ENCODE data around the gene GSE1.

Gene GSE1

GRCh38 chr16:85659805-85660511 lies 46.8 kb downstream of the GSE1 start:
- no peaks in the 10 kb centered on the region for H3K27me3 ChIP-seq
- H3K9me3 ChIP-seq = no peaks in the 10 kb centered on the region
- H3K36me3 ChIP-seq = peaks cover 95% of the 10 kb centered on the region
- H3K4me1 ChIP-seq (ENCODE audit: control insufficient read depth in 1 of 2, insufficient read depth in 1 of 2, low read depth in 1 of 2, low read length in 1 of 2) = no peaks in the 10 kb centered on the region
- peak; percentile 83 for TF ChIP-seq CTCF (IDR thresholded peaks at IDR 0.05)
- no peak overlapping the region for H3K27ac ChIP-seq
- no peak overlapping the region for H3K4me3 ChIP-seq (ENCODE audit: low read depth in 1 of 2, low read length in 1 of 2)

DNA sequence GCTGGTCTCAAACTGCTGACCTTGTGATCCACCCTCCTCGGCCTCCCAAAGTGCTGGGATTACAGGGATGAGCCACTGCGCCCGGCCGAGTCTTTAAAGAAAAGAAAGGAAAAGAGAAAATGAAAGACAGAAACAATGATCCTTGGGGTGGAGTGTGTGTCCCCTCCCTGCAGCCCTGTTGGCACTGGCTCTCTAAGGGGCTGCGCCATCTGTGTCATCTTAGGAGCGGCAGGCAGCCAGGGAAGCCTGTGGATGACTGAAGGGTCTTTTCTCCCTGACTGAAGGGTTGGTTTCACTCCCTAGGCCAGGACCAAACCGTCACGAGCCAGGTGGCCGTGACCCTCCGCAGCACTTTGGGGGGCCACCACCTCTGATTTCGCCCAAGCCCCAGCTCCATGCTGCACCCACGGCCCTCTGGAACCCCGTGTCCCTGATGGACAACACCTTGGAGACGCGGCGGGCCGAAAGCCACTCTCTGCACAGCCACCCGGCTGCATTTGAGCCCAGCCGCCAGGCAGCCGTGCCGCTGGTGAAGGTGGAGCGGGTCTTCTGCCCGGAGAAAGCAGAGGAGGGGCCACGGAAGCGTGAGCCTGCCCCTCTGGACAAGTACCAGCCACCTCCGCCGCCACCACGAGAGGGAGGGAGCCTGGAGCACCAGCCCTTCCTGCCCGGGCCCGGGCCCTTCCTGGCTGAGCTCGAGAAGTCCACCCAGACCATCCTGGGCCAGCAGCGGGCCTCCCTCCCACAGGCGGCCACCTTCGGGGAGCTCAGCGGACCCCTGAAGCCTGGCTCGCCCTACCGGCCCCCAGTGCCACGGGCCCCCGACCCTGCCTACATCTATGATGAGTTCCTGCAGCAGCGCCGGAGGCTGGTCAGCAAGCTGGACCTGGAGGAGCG lies 48.0 kb downstream of the GSE1 start:
- Histone ChIP-seq H3K4me1 (ENCODE audit: control insufficient read depth in 1 of 2, insufficient read depth in 1 of 2, low read depth in 1 of 2, low read length in 1 of 2) (no peaks in the 10 kb centered on the region), H3K4me3 (ENCODE audit: low read depth in 1 of 2, low read length in 1 of 2) (no peak overlapping the region), H3K27ac (no peak overlapping the region), H3K9me3 (no peaks in the 10 kb centered on the region), H3K27me3 (no peaks in the 10 kb centered on the region), H3K36me3 (peaks cover 95% of the 10 kb centered on the region)
- no peak for TF ChIP-seq CTCF (IDR thresholded peaks at IDR 0.05)

GRCh38 chr16:85661740-85662481 lies 48.8 kb downstream of the GSE1 start:
- Histone ChIP-seq H3K27me3 (no peaks in the 10 kb centered on the region), H3K4me1 (ENCODE audit: control insufficient read depth in 1 of 2, insufficient read depth in 1 of 2, low read depth in 1 of 2, low read length in 1 of 2) (no peaks in the 10 kb centered on the region), H3K4me3 (ENCODE audit: low read depth in 1 of 2, low read length in 1 of 2) (no peak overlapping the region), H3K36me3 (peaks cover 95% of the 10 kb centered on the region), H3K9me3 (no peaks in the 10 kb centered on the region), H3K27ac (no peak overlapping the region)
- no peak for TF ChIP-seq CTCF (IDR thresholded peaks at IDR 0.05)

GRCh38 chr16:85662482-85662812 lies 49.3 kb downstream of the GSE1 start:
- TF ChIP-seq CTCF (IDR thresholded peaks at IDR 0.05) = no peak
- no peaks in the 10 kb centered on the region for H3K27me3 ChIP-seq
- no peaks in the 10 kb centered on the region for H3K9me3 ChIP-seq
- peaks cover 95% of the 10 kb centered on the region for H3K36me3 ChIP-seq
- H3K4me3 ChIP-seq (ENCODE audit: low read depth in 1 of 2, low read length in 1 of 2) = no peak overlapping the region
- H3K4me1 ChIP-seq (ENCODE audit: control insufficient read depth in 1 of 2, insufficient read depth in 1 of 2, low read depth in 1 of 2, low read length in 1 of 2) = no peaks in the 10 kb centered on the region
- H3K27ac ChIP-seq = no peak overlapping the region

DNA sequence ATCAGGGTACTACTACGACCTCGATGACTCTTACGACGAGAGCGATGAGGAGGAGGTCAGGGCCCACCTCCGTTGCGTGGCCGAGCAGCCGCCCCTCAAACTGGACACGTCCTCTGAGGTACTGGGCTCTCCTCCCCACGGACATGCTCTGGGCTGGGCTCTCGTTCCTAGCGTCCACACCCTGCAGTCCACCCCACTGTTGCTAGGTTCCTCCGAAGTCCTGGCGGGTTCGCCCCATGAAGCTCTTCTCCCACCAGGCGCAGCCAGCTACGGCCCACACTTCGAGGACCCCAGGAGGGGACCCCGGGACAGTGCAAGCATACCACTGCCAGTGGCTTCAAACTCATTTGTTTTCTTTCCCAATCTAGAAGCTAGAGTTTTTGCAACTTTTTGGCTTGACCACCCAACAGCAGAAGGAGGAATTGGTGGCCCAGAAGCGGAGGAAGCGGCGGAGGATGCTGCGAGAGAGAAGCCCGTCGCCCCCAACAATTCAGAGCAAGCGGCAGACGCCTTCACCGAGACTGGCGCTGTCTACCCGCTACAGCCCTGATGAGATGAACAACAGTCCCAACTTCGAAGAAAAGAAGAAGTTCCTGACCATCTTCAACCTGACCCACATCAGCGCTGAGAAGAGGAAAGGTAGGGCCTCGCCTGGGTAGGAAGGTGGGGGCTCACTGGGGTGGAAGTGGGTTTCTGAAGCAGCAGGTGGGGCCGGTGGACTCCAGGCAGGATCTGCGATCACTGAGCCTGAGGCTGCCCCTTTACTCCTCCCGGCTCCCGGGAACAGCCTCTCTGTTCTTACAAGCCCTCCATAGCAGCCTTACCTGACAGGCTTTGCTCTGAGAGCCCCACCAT lies 50.1 kb downstream of the GSE1 start:
- Histone ChIP-seq H3K36me3 (peaks cover 95% of the 10 kb centered on the region), H3K27me3 (no peaks in the 10 kb centered on the region), H3K27ac (no peak overlapping the region), H3K4me1 (ENCODE audit: control insufficient read depth in 1 of 2, insufficient read depth in 1 of 2, low read depth in 1 of 2, low read length in 1 of 2) (no peaks in the 10 kb centered on the region), H3K4me3 (ENCODE audit: low read depth in 1 of 2, low read length in 1 of 2) (no peak overlapping the region), H3K9me3 (no peaks in the 10 kb centered on the region)
- TF ChIP-seq CTCF (IDR thresholded peaks at IDR 0.05) = no peak

All from neutrophil (primary cell).